GM04503 (cell line): Measurements from ENCODE around the gene SORT1.
A peak's percentile ranks its signal among the peaks of the same experiment; 100 is the strongest.
"Not testable (repeated sequence)": the region's sequence is repeated elsewhere in the genome, so short reads cannot be mapped to it uniquely, and the experiment has no call there.

Source experiments
- DNase-seq: peaks from one replicate; pipeline ENCODE4 v3.0.0-alpha.2; 2012; ENCODE audit warnings: low read depth

Gene SORT1

DNA sequence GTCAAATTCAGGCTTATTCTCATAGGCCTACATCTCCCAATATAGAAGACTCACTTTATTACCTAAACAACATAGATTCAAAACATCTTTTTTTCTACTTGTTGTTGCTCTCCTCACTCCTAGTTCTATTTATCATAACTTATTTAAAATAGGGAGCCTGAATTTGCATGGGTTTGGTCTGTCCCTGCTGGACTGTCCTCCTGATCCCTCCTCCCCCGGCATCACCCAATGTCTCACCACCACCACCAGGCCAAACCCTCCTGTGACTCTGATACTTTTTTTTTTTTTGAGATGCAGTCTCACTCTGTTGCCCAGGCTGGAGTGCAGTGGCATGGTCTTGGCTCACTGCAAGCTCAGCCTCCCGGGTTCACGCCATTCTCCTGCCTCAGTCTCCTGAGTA lies 59.1 kb downstream of the SORT1 start:
- no peak for DNase-seq

DNA sequence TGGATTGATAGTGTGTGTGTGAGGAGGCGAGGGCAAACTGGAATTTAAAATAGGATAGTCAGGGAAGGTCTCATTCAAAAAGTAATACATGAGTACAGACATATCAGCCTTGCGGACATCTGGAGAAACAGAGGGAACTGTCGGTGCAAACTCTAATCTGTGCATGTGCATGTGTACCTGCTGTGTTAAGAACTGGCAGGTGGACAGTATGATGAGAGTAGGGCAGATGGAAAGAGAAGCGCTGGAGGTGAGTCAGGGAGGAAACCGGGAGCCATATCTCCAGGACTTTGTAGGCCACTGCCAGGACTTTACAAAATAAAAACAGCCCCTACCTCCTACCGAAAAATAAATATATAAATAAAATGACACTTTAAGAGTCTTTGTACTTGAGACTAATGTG lies 59.6 kb downstream of the SORT1 start:
- no peak for DNase-seq

DNA sequence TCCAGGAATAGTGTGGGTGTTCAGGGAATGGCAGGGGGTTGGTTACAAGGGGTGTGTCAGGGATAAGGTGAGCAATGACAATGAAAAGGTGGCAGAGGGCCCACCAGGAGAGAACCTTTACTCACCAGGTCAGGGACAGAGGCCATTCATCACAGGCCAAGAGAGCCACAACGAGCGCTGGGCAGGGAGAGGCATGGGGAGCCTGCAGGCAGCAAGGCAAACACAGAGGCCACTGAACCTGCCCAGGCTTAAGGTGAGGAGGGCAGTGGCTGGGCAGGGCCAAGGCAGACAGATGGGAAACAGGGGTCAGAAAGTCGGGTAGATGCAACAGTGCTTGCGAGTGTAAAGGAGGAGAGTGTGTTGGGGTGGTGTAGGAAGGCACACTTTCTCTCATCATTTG lies 62.6 kb downstream of the SORT1 start:
- no peak for DNase-seq

DNA sequence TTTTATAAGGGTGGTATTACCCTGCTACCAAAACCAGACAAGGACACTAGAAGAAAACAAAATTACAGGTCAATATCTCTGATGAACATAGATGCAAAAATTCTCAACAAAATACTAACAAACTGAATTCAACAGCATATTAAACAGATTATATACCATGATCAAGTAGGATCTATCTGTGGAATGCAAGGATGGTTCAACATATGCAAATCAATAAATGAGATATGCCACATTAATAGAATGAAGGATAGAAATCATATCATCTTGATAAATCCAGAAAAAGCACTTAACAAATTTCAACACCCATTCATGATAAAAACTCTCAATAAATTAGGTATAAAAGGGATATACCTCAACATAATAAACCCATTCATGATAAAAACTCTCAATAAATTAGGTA lies 66.6 kb downstream of the SORT1 start:
- DNase-seq, result no peak

DNA sequence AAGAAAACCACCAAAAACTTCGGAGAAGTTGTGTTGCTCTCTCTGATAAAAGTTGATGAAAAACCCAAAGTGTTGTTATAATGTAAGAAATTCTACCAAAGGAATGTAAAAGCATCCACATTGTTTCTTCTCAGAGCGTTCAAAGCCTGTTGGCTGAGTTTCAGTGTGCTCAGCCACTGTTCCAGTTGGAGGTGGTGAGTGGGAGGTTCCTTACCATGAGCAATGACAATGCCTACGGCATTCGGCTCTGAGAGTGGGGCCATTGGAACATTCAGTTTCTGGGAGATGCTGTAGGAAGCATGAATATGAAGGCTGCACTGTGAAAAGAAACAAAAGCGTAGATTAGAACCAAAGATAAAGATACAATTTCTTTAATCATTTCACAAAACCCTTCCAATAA lies 70.4 kb downstream of the SORT1 start:
- DNase-seq, result no peak

DNA sequence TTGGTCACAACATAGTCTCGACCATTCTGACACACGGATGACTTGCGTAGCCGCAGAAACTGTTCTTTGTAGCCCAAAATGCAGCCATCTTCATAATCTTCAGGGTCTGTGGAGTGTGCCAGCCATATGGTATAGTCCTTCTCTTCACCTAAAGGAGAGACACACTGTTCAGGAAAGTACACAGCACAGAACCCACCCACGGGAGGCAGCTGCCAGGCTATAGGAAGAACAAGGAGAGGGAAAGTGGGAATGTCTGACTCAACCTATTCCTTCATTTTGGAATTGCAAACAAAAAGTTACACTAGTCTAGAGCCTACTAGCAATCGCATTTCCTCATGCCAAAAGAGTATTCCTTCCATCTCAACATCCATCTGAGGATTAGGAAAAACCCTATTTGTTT lies 74.7 kb downstream of the SORT1 start:
- no peak for DNase-seq

DNA sequence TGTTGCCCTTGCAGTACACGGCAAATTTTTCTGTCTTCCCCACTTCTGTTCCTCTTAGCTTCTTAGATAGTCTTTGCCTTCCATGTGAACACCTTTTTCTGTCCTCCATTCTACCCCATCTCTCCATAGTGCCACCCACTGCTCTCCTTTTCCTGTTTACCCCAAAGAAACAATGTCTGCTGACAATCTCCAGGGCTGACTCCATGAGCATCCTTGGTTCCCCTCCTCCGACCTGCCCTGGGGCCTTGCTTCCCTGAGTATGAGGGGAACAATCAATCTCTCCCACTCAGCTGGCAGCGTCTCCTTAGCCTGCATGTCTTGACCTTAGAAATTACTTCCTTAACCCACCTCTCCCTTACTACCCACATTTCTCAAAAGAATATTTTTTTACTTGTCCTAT lies 78.6 kb downstream of the SORT1 start:
- no peak for DNase-seq

DNA sequence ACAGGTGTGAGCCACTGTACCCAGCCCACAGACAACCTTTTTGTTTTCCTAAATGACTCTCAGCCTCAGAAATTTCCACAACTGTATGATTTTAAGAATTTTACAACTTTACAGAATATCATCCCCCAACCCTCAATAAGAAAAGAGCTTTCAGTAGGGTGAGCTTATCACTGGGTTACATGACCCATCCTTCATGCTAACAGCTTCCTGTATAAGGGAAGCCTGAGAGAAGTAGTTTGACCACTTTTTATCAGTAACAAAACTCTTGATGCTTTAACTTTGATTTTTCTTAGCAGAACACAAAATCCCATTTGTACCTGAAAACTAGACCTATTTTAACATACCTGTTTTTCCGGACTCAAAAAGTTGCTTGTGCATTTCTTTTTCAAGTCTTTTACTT lies 81.2 kb downstream of the SORT1 start:
- DNase-seq, result no peak

DNA sequence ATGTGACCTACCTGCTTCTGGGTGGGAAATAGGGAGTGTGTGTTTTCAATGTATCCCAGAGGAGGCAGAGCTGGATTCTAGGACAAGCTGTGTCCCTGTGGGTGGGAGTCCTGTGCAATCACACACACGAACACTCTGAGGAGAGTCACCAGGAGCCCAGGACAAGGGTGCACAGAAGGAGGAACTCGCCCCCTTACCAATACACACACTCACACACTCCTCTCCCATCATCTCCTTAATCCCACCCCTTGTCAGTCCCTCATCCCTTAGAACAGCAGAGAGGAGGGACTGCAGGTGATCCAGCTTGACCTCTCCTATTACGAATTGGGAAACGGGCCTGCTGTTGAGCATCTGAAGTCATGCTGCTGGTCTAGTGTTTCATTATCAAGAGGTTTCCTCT lies 82.4 kb downstream of the SORT1 start:
- DNase-seq, result no peak

DNA sequence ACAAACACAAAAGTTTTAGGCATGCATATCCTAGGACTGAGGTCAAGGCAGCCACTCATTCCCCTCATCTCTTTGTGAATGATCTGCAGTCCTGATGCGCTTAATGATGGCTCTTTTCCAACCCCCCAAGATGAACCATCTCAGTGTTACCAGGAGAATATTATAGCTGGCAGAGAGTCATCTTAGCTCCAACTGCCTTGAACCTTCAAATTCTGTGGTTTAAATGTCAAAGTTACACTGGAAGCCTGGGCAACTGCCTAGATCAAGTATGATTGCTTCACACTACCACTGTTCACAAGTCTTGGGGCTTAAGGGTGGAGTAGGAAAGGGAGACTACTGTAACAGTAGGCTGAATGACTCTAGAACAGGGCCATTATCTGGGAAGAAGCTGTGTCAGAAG lies 82.9 kb downstream of the SORT1 start:
- peak; percentile 21 for DNase-seq

DNA sequence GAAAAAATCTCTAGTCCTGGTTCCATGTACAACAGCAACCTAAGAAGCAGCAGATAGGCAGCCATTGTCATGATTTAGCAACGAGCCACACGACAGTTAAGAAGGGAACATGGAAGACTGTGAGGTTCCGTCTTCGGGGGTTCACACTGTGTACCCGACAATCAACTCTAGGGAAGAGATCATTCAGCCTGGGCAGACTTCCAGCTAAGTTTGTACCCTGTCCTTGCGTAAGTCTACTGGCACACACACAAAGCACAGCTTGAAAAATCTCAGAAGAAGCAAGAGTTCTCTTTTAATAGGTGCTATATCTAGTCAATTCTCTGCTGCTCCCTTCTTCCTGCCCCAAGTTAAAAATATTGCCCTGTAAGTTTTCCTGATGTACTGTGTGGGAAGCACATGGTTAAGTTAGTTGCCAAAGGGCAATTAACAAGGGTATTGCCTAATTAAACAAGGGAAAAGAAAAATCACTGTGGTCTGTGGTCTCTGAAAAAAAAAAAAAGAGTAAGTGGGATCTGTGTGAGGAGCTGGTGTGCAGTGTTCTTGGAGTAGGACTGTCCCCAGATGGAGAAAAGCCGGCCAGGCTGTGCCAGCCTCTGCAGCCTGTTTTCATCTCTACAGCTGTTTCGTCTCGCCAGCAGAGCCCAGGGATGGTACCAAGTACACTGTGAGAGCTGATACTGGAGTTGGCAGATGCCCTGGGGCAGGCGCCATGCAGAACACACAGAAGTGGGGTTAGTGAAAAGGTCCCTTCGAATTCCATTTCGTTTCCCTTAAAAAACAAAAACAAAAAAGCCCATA lies 84.5 kb downstream of the SORT1 start:
- DNase-seq, result no peak

DNA sequence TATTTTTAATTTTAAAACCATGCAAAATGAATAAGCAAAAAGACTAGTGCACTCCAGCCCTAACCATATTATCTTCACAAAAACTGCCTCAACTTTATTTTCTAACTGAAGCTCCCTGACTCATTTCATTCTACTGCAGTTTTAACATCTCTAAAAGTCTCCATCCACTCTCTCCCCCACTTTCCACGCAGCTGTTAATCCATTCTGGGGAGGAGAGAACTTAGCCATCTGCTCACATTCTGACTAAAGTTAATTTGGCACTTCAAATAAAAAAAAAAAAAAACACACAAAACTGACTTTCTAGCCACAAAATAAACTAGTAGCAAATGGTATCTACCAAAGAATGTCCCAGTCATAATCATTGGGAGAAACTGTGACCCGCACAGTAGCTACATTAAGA lies 85.5 kb downstream of the SORT1 start:
- no peak for DNase-seq

DNA sequence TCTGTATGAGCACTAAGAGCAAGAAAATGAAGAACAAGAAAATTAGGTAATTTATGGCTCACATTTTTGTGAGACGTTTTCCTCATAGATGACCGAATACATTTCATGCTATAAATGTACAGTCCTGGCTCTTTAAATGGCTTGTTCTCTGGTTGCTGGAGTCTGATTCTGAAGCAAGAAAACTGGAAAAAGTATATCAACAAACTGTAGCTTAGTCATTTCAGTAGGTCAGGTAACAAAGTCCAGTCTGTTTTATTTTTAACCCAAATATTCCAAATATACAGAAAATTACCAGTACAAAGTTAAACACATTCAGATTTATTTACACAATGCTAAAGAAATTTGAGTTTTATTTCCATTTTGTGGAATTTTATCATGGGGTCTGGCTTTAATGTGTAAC lies 88.4 kb downstream of the SORT1 start:
- DNase-seq, result no peak

DNA sequence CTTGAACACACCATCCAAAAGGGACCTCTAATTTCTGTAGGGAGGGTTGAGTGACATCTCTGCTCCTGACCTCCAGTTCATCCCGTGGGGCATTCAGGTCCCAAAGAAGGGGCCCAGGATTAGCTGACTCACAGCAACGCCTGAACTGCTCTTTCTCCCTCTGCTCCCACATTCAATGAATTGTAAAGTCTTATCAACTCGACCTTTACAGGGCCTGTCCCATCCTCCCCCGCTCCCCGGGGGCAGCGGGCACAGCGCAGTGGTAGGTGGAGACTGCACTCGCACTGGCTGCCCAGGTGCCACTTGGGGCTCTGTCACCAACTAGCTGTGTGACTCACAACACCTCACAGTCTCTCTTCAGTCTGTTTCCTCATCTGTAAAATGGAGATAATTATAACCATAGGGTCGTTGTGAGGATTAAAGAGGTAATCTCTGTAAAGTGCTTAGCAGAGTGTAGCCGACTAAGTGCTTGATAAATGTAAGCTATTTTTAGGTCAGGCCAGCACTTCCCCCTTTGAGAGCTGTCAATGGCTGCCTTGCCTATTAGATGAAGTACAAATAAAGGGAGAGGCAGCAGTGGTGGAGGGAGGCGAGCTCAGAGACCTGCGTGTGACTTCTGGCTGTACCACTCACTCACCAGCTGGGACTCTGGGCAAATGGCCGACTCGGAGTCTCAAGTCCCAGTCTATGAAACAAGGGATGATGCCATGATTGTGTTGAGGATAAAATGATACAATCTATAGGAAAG lies 90.3 kb downstream of the SORT1 start:
- no peak for DNase-seq

DNA sequence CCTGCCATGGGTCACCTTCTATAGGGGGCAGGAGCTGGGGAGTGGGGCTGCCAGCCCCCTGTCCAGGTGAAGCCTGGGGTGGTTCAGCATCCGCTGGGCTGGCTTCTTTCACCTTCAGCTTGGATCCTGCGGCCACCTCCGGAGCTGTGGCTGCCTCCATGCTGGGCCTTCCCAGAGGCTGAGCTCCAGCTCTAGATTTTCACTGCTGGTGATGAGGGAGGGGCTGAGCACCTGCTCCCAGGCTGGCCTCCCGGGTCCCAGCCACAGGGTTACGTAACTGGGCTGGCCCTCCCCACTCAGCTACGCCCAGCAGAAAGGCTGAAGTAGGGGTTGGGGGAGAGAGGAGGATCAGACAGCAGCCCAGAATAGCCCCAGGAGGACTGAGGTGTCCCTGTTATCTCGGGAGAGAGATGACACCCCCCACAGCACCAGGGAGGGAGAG lies 90.9 kb downstream of the SORT1 start, which contains the start of gene MYBPHL:
TSS of gene MYBPHL (minus strand) at position 180 of the 442 bp plus-strand sequence. CDS start at position 160, 20 bp downstream.
- no peak for DNase-seq

DNA sequence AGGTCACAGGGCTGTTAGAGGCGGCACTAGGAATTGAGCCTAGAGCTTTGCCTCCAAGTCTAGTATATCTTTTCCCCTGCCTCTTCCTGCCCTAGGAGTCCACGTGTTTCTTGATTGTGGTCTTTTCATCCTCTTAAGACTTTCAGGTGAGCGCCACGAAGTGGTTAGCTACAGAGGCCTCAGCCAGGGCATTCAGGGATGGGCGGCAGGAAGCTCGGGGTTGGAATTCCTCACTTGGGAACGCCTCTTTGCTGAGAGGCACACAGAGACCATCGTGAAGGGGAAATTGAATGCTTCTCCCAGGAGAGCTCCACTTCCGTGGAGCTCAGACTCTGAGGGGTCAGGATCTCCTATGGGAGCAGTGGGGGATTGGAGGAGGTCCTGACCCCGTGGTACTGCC lies 91.7 kb downstream of the SORT1 start:
- DNase-seq, result not testable (repeated sequence)

DNA sequence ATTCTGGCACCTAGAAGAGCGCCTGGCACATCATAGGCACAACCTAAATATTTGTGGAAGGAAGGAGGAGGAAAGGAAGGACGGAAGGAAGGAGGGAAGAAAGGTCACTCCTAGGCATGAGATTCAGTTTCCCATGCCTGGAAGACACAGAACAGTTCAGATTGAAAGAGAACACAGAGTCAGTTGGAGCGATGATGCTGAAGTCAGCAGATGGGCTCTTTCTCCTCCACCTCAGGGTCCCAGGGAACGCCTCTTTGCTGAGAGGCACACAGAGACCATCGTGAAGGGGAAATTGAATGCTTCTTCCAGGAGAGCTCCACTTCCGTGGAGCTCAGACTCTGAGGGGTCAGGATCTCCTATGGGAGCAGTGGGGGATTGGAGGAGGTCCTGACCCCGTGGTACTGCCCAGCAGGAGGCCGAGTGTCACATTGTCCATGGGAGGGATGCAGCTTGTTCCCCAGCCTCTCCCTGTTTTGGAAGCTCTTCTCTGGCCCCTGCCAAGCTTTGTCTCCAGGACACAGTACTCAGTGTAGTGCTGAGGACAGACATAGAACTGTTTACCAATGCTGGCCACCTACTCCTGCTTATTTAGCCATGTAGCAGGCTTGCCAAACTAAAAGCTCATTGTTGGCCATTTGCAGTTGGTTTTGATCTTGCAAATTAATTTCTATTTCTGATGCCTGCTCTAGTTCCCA lies 93.3 kb downstream of the SORT1 start:
- no peak for DNase-seq

DNA sequence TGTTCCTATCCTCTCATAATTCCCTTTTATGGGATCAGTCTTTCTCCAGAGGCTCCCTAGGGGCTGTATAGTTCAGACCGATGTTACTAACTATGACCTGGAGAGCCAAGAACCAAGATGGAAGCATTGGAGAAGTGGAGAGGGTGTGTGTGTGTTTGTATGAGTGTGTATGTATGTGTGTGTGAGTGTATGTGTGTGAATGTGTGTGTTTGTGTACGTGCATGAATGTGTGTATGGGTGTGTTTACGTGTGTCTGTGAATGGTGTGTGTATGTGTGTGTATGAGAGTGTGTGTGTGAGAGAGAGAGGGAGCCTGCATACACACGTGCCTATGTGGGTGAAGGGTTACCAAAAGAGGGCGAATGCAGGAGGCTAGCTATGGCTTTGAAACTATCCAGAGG lies 95.8 kb downstream of the SORT1 start:
- DNase-seq, result no peak

DNA sequence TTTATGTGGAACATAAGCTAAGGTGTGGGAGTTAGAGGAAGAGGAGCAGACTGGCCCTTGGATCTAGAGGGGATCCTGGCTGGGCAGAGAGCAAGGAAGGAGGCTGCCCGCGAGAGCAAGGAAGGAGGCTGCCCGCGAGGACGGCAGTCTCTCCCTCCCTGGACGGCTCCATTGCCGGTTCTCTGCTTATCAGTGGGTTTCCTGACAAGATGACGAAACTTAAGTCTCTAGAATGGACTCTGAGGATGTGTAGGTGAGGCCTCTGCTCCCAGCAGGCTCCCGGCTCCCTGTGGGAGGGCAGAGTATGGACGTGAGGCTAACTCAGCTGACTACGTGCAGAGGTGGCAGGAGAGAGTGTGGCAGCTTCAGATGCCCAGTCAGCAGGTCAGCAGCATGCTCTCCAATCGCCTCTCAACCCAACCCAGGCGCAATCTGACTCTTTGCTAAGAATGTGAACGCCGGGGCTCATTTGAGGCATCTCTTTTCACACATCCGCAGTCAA lies 97.0 kb downstream of the SORT1 start:
- DNase-seq, result no peak

DNA sequence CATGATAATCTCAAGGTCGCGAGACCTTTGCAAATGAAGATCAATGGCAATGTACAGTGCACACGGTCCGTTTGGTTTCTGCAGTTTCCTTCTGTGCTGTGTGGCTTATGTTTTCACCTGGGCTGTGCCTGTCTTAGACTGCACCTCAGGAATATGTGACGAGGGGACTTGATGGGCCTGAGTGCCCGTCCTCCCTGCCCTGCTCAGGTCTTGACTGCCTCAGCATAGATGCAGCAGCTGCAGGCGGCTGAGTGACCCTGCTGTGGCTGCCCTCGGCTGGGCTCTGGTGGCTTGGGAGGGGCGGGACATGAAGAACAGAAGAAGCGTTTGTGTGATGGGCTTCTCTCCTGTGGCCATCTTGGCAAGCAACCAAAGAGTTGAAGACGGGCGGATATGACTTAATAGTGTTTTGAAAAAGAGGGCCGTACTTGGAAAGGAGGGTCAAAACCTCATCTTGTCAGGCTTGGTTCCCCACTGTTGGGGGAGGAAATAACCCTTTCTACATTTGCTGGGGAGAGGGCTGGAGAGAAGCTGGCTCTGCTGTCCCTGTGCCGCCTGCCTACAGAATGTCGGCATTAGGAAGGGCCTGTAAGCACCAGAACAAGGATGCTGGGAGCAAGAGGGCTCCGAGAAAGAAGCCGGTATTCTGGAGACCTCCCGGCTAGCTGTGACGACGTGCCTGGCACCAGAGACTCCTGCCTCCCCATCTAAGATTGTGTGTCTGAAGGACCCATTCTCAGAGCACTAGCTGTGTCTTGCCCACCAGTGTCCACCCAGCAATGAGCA lies 98.0 kb downstream of the SORT1 start:
- no peak for DNase-seq

DNA sequence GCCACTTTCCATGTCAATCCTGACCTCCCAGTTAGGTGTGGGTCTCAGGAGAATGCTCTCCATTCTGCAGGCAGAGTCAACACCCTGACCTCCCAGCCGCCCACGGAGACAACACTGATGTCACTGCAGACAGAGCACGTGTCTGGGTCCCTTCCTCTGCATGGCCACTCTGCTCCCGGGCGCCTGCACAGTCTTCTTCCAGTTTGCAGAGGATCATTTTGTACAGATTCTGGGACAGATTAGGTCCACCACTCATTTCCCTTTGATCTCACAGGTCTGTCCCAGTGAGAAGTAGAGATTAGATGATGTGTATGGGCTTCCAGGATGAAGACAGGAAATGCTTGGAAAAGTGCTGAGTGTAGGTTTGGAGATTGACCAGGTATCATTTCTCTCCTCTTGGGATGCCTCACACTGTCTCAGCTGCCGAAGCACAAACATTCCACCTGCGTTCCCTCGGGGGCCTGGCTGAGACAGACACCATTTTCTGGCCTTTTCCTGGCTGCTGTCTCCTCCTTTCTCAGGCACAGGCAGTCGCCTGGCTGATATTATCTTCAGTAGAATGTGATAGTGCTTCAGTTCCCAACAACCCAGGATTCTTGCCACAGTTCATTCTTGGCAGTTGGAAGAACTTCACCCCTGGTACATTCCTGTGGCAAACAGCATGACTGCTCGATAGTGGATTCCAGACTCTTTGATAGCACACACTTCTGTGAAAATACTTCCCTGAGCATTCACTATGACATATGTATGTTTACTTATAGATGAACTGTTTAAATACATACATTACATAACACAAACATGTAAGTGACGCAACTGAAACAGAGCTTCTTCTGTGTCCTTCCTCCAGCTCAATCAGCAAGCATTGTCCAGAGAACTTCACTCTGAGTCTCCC lies 98.8 kb downstream of the SORT1 start:
- peak; percentile 82 for DNase-seq
